Fibroblast of the conjunctiva (primary cell): Measurements from ENCODE around the gene LCP2.
A peak's percentile ranks its signal among the peaks of the same experiment; 100 is the strongest.

ENCODE experiments used
- DNase-seq: peaks from one replicate; pipeline ENCODE4 v3.0.0-alpha.2; 2010; ENCODE audit warnings: low read depth

The LCP2 gene

DNA sequence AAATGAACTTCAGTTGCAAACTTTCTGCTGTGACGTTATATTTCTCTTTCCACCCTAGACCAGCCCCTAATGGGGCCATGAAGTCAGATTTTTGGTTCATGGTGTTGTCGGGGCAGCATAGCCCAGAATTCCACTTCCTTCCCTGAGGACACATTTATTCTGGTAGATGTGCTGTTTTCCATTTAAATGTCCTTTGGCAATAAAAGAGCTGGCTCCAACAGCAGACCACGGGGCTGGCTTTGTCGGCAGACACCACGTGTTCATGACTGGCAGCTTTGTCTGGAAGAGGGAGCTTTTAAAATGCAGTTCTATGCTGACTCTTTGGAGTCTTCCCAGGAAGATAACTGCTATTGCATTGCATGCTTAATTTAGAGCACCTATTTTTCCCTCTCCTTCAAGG, 17.6 kb upstream of the LCP2 start:
- no peak for DNase-seq

DNA sequence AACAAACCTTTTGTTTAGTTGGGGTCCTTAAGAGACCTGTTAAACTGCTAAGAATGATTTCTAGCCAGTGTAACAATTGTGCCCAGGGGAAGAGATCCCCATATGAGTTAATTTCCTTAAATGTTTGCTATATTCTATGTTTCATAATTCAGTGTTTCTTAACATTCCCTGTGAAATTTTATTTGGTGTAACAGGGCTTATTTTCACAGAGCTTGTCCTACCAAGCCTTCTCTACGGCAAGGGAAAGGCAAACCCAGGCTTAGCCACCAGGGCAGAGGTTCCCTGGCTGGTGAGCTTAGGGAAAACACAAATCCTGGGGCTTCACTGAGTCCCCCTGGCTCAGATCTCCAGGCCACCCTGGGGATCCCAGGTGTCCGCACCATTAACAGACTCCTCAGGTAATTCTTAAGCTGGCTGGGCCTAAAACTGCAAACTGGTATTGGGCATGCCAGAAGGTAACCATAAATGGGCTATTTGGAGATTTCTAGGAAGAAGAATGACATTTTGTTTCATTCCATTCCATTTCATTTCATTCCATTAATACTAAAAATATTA, 17.0 kb upstream of the LCP2 start:
- no peak for DNase-seq

- DNase-seq: no peak
Observed at GRCh38 chr5:170313816-170314215, 16.2 kb upstream of the LCP2 start.

GRCh38 chr5:170313344-170313743, 15.8 kb upstream of the LCP2 start:
- no peak for DNase-seq

GRCh38 chr5:170312666-170313065, 15.1 kb upstream of the LCP2 start:
- no peak for DNase-seq

- DNase-seq: no peak
Observed at GRCh38 chr5:170312301-170312595, 14.7 kb upstream of the LCP2 start.

- DNase-seq: no peak
Observed at GRCh38 chr5:170311511-170312300, 14.1 kb upstream of the LCP2 start.

DNA sequence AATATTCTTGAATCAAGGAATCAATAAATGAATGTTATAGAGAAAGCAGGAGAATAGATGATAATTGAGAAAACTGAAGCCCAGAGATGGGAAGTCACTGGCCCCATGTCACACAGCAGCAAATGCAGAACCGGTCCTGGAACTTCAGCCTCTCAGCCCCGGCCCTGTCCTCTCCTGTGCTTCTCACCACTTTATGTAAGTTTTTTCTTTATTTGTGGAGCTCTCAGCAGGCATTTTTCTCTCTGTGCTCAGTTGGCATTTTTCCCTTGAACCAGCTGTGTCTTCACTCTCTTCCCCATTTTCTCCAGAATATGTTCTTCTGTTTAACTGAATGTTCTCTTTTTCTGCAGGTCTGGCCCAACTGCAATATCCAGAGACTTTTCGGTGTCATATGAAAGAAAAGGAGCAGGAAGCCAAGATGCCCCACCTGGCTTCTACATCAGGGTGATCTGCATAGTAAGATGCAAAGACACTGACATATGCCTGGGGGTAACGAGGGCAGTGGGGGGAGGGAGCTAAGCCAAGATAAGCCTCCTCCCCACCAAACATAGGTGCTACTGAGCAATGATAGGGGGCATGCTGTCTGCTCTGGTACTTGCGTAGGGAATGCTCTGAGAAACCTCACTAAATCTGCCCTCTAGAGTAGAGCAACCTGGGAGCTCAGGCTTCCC, 12.8 kb upstream of the LCP2 start:
- DNase-seq: no peak

DNA sequence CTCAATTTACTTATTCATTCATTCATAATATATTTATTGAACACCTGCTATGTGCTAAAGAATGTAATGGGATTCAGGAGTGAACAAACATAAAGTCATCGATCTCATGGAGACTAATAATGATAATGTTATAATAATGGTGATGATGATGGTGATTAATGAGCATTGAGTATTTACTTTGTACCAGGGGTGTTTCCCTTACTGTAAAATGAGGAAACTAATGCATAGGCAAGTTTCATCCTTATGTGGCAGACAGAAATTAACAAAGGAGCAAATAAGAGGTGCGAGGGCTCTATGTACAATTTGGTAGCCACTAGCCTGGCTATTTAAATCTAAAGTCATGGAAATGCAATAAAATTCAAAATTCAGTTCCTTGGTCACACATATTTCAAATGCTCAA, 11.1 kb upstream of the LCP2 start:
- no peak for DNase-seq

DNA sequence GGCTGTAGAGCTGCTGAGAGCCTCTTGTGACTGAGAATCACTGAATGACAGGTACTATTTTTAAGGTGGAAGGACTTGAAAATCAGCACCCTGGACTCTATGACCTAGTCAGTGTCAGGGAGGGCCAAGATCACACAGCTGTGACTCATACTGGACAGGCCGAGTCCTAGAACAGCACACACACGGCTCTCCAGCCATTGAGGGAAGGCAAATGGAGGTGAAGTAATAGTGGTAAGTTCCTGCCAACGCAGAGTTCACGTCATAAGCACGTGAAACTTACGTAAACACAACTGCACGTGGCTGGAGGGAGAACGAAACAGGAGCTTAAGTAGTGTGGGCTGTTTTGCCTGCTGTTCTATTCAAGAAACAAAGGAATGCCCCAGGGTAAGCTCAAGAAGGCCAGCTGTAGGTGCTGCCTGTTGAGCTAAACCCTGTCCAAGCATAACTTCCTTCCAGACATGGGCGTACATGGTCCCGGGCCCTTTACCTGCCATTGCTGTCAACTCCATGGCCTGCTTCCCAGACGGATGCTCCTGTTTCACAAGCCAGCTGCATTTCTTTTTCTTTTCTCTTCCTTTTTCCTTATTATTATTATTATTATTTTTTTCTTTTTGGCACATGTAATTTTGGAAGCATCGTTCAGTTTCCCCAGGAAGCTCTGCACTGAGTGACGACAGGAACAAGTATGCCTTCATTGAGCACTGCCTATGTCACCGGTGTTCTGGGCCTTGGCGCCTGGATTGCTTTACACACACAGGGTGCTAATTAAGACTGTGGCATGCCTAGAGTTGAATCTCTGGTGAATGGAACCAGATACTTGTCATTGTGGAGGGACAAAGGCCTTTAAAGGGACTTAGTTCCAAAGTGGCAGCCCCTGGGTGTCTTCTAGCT, 10.2 kb upstream of the LCP2 start:
- DNase-seq: peak; percentile 79

DNA sequence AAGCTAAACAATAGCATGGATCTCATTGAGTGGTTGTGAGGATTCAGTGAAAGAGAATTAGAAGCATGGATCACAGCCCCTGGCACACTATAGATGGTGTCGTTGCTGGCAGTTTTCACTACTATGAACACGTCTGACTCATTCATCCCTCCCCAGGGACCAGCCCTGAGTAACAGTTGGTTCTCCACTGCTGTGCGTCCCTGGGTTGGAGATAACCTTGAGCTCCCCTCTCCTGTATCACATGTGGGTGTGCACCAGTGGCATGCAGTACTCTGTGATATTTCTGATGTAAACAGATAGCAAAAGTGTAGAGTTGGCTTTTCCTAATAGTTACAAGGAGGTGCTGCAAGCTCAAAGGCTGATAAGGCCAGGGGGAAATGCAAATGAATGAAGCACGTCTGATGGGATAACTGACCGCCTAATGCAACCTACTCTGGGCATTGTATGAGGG, 8.8 kb upstream of the LCP2 start:
- DNase-seq: peak; percentile 75

DNA sequence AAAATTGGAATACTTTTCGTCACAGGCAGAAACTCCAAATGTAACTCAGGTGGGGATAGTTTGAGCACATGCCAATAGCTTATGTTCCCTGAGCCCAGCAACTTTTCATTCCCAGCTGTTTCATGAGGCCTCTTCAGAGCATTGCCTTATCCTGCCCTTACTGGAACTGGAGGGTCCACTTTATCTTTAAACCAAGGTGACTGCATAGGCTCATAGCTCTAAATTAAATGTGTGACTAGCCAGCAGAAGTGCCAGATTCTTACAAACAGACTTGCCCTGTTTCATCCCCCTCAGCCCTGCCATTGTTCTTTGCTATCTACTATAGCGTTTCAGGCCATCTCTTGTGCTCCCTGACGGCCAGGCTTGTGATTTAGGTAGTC, 8.1 kb upstream of the LCP2 start:
- no peak for DNase-seq

GRCh38 chr5:170305016-170305645, 7.6 kb upstream of the LCP2 start:
- DNase-seq: no peak

GRCh38 chr5:170303549-170303948, 6.0 kb upstream of the LCP2 start:
- DNase-seq: no peak

DNA sequence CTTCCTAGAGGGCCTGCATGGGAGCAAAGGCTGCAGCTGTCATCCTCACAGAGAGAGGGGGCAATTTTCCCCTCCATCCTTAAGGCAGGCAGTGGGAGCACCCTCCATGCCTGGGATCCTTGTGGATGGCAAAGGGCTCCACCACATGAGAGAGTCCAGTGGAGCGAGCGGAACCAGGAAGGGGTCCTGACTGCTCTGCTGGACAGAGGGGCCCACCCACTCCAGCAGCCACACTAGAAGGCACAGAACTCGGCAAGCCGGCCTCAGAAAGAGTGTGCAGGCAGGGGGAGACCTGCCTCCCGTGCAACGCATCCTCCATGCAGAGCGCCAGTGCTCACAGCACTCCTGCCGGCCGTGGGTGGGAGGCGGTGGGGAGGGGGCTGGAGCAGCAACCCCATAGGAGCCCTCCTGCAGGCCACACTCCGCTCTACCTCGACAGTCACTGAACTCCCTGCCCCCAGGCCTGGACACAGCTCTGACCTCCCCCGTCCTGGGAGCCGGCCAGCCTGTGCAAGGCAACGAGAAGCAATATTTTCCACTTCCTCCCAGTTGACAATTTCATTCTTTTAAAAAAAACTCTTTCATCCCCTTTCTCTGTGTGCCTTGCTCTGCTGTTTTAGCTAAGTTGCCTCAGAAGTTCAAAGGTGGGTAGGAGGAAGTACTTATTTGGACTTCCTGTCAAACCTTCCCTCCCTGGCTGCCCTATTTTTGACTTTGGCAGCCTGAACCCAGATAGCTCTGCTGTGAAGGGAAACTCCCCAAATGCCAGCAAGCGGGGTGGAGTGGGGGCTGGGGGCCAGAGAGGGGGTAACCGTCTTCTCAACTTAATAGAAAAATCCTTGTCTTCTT, 5.3 kb upstream of the LCP2 start:
- DNase-seq: no peak

DNA sequence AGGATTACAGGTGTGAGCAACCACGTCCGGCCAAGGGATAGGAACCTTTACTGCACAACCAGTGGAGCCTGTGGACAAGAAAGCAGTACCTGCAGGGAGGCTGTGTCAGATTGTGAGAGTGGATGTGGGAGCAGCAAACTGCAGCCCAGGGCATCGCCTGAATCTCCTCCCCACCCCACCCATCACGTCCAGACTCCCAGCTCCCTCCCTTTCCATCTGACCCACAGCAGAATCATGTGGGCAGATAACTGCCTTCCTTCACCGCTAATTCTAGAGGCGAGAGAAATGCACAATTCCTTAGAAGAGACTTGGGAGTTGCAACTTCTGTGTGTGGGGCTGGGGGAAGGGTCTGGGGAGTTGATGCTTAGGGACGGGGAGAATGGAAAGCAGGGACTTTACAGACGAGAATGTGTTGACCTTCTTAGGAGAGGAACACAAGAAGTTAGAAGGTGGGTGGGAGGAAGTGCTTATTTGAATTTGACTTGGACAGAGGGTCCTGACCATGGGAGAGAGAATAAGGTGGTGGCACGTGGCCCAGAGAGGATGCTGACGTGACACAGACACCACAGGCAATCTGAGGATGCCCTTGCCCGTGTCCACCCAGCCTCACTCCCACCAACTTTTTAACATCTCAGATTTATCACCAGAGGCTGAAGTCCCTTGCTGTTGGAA, 4.5 kb upstream of the LCP2 start:
- DNase-seq: no peak

DNA sequence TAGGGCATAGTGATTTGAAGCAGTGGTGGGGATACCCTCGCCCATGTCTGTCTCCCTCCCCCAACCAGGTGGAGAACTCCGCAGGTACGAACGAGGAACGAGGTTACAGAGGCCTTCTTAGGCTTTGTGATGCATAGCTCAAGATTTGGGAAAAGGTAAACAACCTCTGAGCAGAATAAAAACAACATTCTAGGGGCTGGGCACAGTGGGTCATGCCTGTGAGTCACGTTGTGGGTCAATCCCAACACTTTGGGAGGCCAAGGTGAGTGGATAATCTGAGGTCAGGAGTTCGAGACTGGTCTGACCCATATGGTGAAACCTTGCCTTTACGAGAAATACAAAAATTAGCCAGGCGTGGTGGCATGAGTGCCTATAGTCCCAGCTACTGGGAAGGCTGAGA, 3.6 kb upstream of the LCP2 start:
- no peak for DNase-seq

- no peak for DNase-seq
Observed at GRCh38 chr5:170300361-170301013, 2.9 kb upstream of the LCP2 start.

DNA sequence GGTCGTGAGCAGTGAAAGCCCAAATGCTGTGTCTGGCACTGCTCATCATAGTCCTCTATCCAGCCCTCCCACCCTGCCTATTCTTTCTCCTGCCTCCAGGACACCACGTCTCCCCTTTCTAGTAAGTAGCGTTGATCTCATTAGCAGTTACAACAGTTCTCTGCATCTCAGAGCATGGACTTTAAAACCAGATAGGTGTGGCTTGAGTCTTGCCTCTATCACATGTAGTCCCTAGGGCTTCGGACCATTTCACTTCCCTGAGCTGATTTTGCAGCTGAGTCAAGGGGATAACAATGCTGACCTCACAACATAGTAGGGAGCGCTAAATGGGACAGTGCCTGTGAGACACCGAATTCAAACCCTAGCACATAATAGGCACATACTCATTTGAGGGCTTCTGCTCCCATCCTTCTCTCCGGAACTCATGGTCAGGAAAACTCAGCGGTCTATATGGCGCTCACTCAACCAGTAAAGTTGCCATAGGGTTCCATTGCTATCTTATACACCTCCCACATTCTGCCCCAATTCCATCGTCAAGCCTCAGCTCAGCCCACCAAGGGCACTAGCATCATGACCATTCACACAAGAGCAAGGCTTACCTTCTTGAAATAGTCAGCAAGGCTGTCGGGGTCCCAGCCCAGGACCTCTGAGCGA, 515 bp downstream of the LCP2 start:
- no peak for DNase-seq
